NCI-H524 (cell line): ENCODE results near the gene BIN1.

Experiments
- DNase-seq, 2 experiments: peaks; one replicate each; lab custom pipeline; 2025; lab: John Stamatoyannopoulos, UW

The BIN1 gene

DNA sequence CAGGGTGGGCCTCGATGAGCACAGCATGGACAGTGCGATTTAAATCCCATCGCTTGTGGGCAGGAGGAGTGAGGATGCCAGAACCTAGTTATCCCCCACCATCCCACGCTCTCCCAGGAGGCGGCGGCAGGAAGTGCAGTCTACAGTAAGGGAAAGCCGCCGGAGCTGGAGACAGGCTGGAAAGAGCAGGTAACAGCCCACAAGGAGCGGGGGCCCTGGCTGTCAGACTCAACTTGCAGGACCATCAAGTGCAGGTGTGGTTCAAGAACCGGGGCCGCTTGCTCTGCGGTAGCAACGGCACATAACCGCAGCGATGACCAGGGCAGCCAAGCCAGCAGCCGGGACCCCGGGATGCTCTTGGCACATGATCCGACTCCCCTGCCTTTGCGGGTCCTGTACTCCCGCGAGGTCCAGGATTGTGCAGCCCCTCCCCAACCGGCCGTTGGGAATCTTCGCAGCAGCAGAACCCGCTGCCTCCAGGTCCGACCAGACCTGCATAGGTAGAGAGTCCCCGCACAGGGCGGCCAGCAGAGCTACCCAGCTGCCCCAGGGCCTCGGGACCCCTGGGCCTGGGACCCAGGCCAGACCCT lies 82.1 kb downstream of the BIN1 start:
- peak; percentile 83 to 92 for DNase-seq

DNA sequence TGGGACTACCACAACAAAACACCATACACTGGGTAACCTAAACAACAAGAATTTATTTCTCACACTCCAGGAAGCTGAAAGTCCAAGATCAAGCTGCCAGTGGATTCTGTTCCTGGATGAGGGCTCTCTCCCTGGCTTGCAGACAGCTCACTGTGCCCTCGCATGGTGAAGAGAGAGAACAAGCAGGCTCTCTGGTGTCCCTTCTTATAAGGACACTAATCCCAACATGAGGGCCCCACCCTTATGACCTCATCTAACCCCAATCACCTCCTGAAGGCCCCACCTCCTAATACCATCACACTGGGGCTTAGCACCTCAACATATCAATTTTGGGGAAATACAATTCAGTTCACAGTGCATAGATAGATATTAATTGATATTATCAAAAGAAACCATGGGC lies 83.5 kb downstream of the BIN1 start:
- peak; percentile 22 to 59 for DNase-seq

DNA sequence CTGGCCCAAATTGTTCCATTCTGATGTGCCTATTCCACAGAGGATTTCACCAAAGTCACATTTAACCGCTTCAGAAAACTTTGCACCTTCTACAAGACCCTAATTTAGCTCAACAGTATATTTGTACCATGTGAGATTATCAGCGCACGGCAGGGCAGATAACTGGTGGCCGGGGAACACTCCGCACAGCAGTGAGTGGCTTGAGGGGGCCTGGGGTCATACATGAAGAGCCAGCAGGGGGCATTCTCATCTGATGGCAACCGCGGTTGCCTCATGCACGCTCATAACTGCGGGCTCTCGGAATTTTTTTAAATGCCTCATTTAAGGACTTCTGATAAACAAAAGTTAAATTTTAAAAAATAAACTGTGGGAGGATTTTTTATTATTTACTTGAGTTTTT lies 84.1 kb downstream of the BIN1 start:
- DNase-seq, result no peak

DNA sequence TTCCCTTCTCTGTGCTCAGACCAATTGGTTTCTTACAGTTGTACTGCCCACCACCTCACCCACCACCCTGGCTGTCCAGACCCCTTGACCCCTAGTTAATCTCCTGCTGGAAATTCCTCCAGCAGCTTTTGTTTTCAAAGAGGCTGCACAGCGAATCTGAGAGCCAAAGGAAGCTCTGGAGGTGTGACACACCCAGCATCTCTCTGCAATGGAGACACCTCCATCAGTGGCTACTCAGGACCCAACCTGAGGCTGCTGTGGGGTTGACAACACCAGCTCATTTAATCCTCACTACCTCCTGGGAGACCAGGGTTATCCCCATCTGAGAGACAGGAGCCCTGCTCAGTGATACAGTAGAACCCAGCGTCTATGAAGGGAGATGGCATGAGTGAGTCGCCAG lies 86.4 kb downstream of the BIN1 start:
- DNase-seq, result no peak

DNA sequence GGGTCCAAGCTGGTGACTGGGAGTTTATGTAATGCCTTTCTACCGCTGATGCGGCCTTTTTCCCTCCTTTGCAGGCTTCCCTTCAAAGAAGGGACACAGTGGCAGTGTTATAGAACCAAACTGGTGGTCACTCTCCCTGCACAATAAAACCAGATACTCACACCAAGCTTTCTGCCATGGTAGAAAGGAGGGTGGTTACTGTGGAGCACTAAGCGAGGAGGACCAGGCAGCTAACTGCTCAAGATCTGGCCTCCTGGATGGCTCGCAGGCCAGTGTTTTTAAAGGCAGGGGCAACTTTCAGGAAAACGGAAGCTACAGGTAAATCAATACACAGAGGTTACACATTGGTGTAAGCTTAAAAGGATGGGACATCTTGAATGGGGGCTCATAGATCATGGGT lies 89.4 kb downstream of the BIN1 start:
- no peak for DNase-seq

DNA sequence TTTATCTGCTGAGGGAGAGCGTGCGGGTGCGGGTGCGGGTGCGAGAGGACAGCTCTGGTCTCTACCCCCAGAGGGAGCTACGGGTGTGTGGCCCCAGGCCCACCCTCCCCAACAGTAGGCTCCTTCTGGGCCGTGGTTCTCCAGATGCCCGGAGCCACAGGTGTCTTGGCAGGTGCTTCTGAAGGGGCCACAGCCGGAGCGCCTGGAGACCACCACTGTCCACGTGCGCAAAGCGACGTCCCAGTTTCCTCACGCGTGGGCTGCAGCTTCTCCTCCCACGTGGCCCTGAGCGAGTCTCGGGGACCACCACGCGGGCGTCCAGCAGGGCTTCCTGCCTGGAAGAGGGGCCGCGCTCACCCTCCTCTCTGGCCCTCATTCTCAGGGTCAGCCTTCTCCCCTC lies 90.6 kb downstream of the BIN1 start:
- DNase-seq, result no peak

DNA sequence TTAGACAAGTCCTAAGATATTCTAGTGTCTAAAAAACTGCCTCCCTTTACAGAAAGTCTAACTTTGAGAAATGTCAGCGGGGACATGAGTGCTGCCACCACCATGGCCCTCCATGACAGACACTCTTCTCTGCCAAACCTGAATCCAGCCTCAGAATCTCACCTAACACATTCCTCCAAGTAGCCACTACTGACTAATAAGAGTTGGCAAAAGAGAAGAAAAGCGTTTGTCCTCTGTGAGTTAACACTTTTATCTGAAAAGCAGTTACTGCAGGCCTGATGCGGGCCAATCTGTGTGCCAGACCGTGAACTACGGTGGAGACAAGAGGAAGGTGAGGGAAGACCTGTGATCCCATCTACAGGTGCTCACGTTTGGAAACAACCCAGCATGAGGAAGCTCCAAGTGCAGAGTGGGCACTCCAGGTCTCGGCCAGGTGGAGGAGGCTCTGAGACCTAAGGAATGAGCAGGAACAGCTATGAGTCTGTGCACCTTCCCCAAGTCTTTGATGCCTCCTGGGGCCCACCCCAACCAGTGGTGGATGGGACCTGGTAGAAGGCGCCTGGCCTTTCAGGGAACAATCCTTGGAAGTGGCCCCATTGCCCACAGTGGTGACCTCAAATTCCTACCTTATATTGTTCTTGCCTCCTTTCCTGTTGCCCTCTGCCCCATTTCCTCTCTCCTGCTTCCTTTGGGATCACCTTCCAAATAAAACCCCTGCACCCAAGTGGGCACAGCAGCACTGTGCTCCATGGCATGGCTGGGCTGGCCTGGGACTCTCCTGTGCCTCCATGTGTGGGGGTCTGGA lies 91.6 kb downstream of the BIN1 start:
- no peak for DNase-seq

DNA sequence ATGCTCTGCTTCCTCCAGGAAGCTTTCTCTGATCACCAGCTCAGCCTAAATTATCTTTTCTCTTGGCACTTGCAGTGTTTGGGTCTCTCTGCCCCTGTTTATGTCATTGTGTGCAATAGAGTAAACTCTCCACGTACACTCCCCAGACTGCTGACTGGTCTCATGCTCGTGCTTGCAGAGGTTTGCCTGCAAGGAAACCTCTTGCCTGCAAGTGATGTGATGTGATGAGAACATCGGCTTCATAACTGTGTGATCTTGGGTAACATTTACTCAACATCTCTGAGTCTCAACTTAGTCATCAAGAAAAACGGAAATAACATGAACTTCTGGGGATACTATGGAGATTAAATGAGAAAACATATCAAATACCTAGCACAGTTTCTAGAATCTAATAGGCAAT lies 92.3 kb downstream of the BIN1 start:
- DNase-seq, result no peak

DNA sequence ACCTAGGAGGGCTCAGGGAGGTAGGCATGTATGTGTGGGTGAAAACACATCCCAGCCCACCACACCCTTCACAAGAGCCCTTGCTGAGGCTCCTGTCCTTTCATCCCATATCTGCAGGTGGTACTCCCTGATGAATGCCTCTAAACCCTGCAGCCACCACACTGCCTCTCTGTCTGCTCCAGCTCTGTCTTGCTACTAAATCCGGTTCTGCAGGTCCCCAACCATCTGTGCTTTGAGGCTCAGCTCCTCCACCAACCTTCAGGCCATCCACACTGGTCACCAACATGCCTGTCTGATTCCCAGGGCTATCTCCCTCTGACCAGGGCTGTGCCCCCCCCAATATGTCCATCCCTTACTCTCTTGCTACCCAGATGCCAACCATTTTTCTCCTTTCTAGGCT lies 92.7 kb downstream of the BIN1 start:
- no peak for DNase-seq

DNA sequence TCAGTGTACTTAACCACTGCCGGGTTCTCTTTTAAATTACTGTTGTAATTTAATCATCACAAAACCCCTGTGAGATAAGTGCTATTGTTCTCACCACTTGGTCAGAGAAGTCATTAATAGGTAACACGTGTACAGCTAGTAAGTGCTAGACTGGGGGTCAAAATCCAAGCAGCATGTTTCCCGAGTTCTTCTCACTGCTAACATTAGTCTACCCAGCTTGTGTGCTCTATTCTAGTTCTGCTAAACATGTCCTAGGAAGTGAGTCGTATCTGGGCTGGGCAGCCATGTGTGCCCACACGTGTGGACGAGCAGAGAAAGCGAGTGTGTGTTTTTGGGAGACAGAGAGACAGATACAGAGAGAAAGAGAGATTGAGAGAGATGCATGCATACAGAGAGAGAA lies 94.1 kb downstream of the BIN1 start:
- no peak for DNase-seq

DNA sequence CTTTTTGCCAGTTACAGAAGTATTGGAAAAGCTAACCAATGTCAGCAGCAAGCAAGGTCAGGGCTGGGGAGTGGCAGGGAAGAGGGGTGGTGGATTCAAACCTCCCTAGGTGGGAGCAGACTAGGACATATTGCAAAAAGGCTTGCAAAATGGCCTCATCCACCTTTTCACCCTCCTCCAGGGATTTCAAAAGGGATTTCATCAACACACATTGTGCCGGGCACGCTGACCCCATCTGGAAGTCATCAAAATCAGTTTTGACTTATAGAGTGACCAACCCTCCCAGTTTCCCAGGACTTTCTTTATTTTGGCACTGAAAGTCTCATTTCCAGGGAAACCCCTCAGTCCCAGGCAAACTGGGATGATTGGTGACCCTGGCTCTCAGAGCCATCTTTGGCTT lies 94.7 kb downstream of the BIN1 start:
- peak in 1 of 2 experiments; percentile 47 for DNase-seq

DNA sequence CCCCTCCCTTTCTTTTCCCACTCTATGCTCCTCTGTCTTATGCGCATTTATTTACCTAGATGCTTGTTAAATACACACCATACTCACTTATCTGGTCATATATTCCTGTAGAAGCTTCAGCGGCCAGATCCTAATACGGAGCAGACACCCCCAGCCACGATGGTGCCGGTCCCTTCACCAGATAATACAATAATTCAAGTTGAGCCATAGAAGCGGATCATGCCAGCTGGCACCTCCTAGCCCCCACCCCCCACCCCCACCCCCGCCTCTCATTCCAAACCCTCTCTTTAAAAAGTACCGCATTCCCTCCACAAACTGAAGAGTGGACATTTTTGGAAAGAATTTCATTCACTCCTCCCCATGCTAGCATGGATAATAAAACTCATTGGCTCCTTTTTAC lies 95.2 kb downstream of the BIN1 start:
- DNase-seq, result peak; percentile 30 to 62

DNA sequence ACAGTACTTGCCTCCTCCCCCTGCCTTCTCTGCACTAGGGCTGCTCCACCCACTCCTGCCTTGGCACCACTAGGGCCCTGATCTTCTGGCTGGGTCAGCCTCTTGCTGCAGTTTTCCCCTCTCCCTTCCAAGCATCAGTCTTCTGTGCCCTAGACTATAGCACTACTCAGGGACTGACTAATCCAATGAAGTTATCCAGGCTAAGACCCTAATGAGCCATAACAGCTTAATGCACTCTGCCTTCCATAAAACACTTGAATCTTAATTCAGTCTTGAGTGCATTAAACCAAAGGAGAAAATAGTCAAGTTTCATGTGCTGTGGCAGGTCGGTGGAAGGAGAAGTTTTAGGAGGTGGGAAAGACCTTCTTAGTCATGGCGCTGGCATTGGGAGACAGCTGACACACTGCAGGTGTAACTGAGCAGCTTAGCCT lies 95.7 kb downstream of the BIN1 start:
- DNase-seq, result peak; percentile 76 to 85

DNA sequence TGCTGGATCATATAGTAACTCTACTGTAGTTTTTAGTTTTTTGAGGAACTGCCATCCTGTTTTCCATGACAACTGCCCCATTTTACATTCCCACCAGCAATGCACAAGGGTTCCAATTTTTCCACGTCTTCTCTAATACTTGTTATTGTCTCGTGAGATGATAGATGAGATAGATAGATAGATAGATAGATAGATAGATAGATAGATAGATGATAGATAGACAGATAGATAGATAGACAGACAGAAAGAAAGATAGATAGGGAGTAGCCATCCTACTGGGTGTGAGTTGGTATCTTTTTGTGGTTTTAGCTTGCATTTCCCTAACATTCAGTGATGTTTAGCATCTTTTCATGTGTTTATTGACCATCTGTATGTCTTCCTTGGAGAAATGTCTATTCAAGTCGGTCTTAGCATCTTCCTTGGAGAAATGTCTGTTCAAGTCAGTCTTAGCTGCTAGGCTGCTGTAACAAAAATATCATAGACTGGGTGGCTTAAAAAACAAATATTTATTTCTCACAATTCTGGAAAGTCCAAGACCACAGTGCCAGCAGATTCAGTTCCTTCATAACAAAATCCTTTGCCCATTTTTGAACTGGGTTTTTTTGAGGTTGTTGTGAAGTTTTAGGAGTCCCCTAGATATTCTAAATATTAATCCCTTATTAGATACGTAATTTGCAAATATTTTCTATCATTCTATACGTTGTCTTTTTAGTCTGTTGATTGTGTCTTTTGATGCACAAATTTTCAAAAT lies 98.5 kb downstream of the BIN1 start:
- no peak for DNase-seq

DNA sequence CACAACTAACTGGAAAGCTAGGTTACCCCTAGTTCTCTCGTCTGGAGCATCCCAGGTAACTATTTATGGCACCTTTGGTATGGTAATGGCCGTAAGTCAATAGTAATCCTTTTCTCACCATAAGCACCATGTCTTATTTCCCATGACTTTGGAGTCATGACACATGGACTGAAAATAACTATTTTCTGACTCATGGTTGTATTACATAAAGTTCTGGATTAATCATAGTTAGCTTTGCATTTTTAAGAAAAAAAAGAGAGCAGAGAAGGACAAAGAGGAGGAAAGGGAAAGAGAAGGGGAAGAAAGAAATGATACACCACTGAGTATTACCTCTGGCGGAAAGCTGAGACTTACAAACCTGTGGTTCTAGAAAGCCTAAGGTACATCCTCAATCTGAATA lies 99.3 kb downstream of the BIN1 start:
- DNase-seq, result no peak

DNA sequence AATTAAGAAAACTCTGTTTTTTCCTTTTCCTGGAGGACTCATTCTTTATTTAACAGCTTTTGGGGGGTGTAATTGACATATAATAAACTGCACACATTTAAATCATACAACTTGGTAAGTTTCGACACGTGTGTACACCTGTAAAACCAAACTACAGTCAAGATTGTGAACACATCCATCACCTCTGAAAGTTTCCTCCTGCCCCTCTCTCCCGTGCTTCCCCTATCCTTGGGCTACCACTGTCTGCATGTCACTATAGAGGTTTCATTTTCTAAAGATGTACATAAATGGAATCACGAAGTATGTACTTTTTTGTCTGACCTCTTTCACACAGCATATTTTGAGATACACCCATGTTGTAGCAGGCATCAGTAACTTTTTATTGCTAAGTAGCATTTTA lies 100.0 kb downstream of the BIN1 start:
- no peak for DNase-seq

DNA sequence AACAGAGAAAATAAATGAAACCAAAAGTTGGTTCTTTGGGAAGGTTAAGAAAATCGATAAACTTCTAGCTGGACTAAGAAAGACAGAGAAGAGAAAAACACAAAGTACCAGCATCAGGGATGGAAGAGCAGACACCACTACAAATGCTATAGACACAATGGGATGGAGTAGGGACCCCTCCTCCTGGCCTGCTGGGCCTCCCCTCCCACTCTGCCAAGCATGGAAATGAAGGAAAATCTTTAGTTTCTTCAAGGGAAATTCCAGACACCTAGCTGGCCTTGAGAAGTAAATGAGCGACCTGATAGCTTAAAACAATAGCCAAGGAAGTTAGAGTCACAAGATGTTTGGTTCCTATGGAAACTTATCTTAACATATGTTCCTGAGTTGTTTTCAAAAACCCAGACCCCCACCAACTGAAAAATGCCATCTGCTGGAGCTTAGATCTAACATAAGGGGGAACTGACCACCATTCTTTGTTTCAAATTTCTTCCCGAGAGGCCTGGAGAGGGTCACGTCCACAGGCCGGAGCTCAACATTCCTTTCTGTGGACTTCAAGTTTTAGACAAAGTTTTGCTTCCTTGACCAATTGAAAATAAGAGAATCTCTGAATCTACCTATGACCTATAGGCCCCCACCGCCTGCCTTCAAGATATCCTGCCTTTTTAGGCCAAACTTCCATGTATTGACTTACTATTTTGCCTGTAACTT lies 101.9 kb downstream of the BIN1 start:
- DNase-seq, result peak; percentile 81 to 96

DNA sequence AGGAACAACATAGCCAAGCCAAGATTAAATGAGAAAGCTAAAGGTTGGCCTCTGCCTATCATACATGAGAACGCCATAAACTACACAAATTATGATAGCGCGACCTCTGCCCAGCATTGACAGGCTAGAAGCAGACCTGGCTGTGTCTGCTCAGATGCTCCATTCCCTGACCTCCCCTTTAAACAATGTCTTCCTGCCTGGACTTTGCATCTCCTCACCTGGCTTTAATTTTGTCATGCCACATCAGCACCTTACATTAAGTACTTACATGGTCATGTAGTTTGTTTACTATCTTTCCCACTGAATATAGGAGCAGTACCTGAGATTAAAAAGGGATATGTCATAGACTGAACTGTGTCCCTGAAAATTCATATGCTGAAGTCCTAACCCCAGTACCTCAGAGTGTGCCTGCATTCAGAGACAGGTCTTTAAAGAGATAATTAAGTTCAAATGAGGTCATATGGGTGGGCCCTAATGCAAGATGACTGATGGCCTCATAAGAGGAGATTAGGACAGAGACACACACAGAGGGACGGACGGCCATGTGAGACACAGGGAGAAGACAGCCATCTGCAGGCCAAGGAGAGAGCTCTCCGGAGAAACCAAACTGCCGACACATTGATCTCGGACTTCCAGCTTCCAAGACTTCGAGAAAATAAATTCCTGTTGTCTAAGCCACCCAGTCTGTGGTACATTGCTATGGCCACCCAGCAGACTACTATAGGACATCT lies 103.7 kb downstream of the BIN1 start:
- DNase-seq, result peak; percentile 81 to 92

DNA sequence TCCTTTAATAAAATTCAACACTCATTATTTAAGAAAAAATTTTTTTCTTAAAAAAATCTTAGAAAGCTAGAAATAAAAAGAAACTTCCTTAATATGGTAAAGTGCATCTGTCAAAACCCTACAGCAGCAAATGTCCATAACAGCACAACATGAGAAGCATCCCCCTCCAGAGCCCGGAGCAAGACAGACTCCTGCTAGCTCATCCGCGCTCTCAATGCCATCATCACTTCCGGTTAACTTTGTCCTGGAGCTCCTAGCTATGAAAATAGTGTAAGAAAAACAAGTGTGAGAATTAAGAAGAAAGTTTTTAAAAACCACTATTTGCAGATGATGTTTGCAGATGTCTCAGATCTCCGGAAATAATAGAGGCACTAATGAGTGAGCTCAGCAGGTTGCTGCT lies 105.2 kb downstream of the BIN1 start:
- DNase-seq, result no peak

DNA sequence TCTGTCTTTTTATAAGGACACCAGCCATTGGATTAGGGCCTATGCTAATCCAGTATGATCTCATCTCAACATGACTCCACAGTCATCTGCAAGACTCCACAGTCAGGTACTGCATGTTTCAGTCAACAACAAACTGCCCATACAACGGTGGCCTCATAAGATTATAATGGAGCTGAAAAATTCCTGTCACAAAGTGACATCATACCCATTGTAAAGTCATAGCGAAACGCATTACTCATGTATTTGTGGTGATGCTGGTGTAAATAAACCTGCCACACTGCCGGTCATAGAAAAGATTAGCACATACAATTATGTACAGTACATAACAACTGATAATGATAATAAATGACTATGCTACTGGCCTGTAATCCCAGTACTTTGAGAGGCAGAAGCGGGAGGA lies 106.0 kb downstream of the BIN1 start:
- DNase-seq, result no peak

DNA sequence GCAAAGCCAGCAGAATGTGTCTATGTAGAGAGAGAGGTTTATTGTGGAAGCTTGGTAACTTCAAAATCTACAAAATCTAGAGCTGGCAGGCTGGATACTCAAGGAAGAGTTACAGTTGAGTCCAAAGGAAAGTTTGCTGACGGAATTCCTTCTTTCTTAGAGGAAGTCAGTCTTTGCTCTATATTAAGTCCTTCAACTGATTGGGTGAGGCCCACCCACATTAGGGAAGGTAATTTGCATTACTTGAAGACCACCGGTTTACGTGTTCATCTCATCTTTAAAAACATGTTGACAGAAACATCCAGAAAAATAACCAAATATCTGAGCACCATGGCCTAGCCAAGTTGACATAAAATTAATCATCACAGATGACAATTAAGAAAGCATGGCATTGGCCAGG lies 106.8 kb downstream of the BIN1 start:
- DNase-seq, result no peak
